HepG2 (cell line): ENCODE data around the gene PTPN18. TPM values are rescaled to one million over a fixed set of nuclear protein-coding genes. Genes with fewer than 3 reads are reported as not detected.
A peak's percentile ranks its signal among the peaks of the same experiment; 100 is the strongest.

Experiments used
- AKAP8 ChIP-seq: sonication (generic); formaldehyde crosslinking; IDR thresholded peaks from 2 replicates; pipeline ENCODE4 v1.5.1; 2020; ENCODE audit warnings: mild to moderate bottlenecking, missing genetic modification reagents
- HOMEZ ChIP-seq: IDR thresholded peaks from 2 replicates; pipeline ENCODE4 v1.6.1; 2016; ENCODE audit warnings: low read depth
- KIAA2018 ChIP-seq: sonication (generic); formaldehyde crosslinking; IDR thresholded peaks from 2 replicates; pipeline ENCODE4 v1.5.0; 2020; ENCODE audit warnings: mild to moderate bottlenecking, missing genetic modification reagents, borderline replicate concordance
- LRRFIP1 ChIP-seq: sonication (generic); formaldehyde crosslinking; conservative IDR thresholded peaks from 2 replicates; pipeline ENCODE4 v1.4.0; 2020; ENCODE audit warnings: missing genetic modification reagents
- MED13 ChIP-seq: sonication (generic); formaldehyde crosslinking; IDR thresholded peaks from 2 replicates; pipeline ENCODE4 v1.5.0; 2020; ENCODE audit warnings: missing genetic modification reagents
- MIER2 ChIP-seq: IDR thresholded peaks from 2 replicates; pipeline ENCODE4 v1.6.1; 2016; ENCODE audit warnings: missing biosample characterization, missing genetic modification reagents
- PHB2 ChIP-seq: fragments of 450-650 bp; IDR thresholded peaks from 2 replicates; pipeline ENCODE4 v1.6.1; 2018; ENCODE audit not compliant: partially characterized antibody
- SMAD9 ChIP-seq: sonication (generic); formaldehyde crosslinking; IDR thresholded peaks from 2 replicates; pipeline ENCODE4 v1.5.1; 2020; ENCODE audit warnings: mild to moderate bottlenecking, missing genetic modification reagents
- TCF7L2 ChIP-seq: IDR thresholded peaks from 2 replicates; pipeline ENCODE4 v1.6.1; 2011; ENCODE audit warnings: mild to moderate bottlenecking, low read depth, low read length, moderate library complexity
- TFAP4 ChIP-seq: sonication (generic); IDR thresholded peaks from 2 replicates; pipeline ENCODE4 v1.6.1; 2016; ENCODE audit warnings: low read depth, borderline replicate concordance
- THYN1 ChIP-seq: sonication (generic); formaldehyde crosslinking; IDR thresholded peaks from 2 replicates; pipeline ENCODE4 v1.8.1; 2023; ENCODE audit warnings: low read depth, mild to moderate bottlenecking, moderate library complexity, missing genetic modification reagents, borderline replicate concordance
- ZC3H4 ChIP-seq: sonication (generic); formaldehyde crosslinking; IDR thresholded peaks from 2 replicates; pipeline ENCODE4 v1.4.0; 2020; ENCODE audit warnings: missing genetic modification reagents, borderline replicate concordance
- ZNF205 ChIP-seq: IDR thresholded peaks from 2 replicates; pipeline ENCODE4 v1.6.1; 2018; ENCODE audit warnings: missing biosample characterization, missing genetic modification reagents
- ZNF546 ChIP-seq: sonication (generic); formaldehyde crosslinking; conservative IDR thresholded peaks from 2 replicates; pipeline ENCODE4 v1.8.1; 2023; ENCODE audit warnings: mild to moderate bottlenecking, missing genetic modification reagents
- ZNF790 ChIP-seq: sonication (generic); formaldehyde crosslinking; IDR thresholded peaks from 2 replicates; pipeline ENCODE4 v1.8.0; 2022; ENCODE audit warnings: missing genetic modification reagents, mild to moderate bottlenecking, borderline replicate concordance
- polyA plus RNA-seq, 8 experiments: library from polyadenylated mRNA; depleted of rRNA in 3 of 8; stranded (reverse) in 7 of 8; unstranded in 1 of 8; fragments of >200 nt; fragmentation: Illumina TruSeq in 4 of 8; extraction: Trizol in 4 of 8; gene quantifications; 2 replicates each; pipeline versions ENCODE4 v1.2.1 to v1.2.3, GENCODE V29; 2011 to 2016; ENCODE audit warnings: low read depth in 4 of 8, missing spikeins in 1 of 8, mixed read lengths in 1 of 8; ENCODE audit not compliant: insufficient read depth in 1 of 8
- total RNA-seq, 5 experiments: library from RNA; depleted of rRNA; stranded (reverse); fragments of >200 nt; fragmentation: Illumina TruSeq; extraction: Trizol; gene quantifications; 2 replicates each; pipeline ENCODE4 v1.2.3, GENCODE V29; 2016; ENCODE audit warnings: low read depth in 1 of 5

The PTPN18 gene
- total and polyA plus RNA-seq, 2 of the 13 experiments (the other 11 are each of a cell fraction or from before 2014, with no cell fraction given), result 14.8 to 39.6 TPM

GRCh38 chr2:130342533-130343275 is 13.2 kb upstream of the PTPN18 start, which contains the start of gene IMP4 (continued):
- TF ChIP-seq KIAA2018 (no peak), MED13 (peak; percentile 70; the same call in 1 of the 2 replicates), MIER2 (CRISPR knock-in tag) (0 out of 2 replicates have a peak, but pooled peaks have one; percentile 18), PHB2 (no peak), ZNF205 (CRISPR knock-in tag) (peak; percentile 85), ZC3H4 (CRISPR knock-in tag) (no peak), HOMEZ (no peak), TFAP4 (peak; percentile 82; the same call in 1 of the 2 replicates), SMAD9 (CRISPR knock-in tag) (0 out of 2 replicates have a peak, but pooled peaks have one; percentile 19), LRRFIP1 (CRISPR knock-in tag) (no peak), ZNF546 (CRISPR knock-in tag) (peak; percentile 55; the same call in 1 of the 2 replicates), AKAP8 (CRISPR knock-in tag) (0 out of 2 replicates have a peak, but pooled peaks have one; percentile 72), THYN1 (CRISPR knock-in tag) (no peak), TCF7L2 (no peak), ZNF790 (CRISPR knock-in tag) (no peak; the same call in 1 of the 2 replicates)
